GM21528 (cell line): Measurements from ENCODE around the gene ITGB1.

Source experiments
- ATAC-seq: cut with Tn5 transposase; IDR thresholded peaks from one replicate; pipeline ENCODE4 v1.9.1; 2021; ENCODE audit warnings: mild to moderate bottlenecking, moderate library complexity; ENCODE audit not compliant: unreplicated experiment, low FRiP score

Gene ITGB1

GRCh38 chr10:32893916-32894664 is 63.9 kb downstream of the ITGB1 start:
- no peak for ATAC-seq

- no peak for ATAC-seq
Measured at GRCh38 chr10:32893434-32893833, 64.6 kb downstream of the ITGB1 start.

GRCh38 chr10:32891261-32891660 is 66.8 kb downstream of the ITGB1 start:
- ATAC-seq: no peak

GRCh38 chr10:32890444-32890843 is 67.6 kb downstream of the ITGB1 start:
- ATAC-seq: no peak

GRCh38 chr10:32889631-32890212 is 68.3 kb downstream of the ITGB1 start:
- no peak for ATAC-seq

- no peak for ATAC-seq
Measured at GRCh38 chr10:32888161-32888927, 69.7 kb downstream of the ITGB1 start.

- no peak for ATAC-seq
Measured at GRCh38 chr10:32887481-32887880, 70.5 kb downstream of the ITGB1 start.

GRCh38 chr10:32882076-32882475 is 76.0 kb downstream of the ITGB1 start:
- ATAC-seq: no peak

- ATAC-seq: no peak
Measured at GRCh38 chr10:32878646-32879045, 79.4 kb downstream of the ITGB1 start.

- no peak for ATAC-seq
Measured at GRCh38 chr10:32877915-32878314, 80.1 kb downstream of the ITGB1 start.

GRCh38 chr10:32865170-32865569 is 92.9 kb downstream of the ITGB1 start:
- ATAC-seq: no peak

- no peak for ATAC-seq
Measured at GRCh38 chr10:32854435-32854834, 103.6 kb downstream of the ITGB1 start.

GRCh38 chr10:32851301-32851700 is 106.7 kb downstream of the ITGB1 start:
- no peak for ATAC-seq
